Renal pelvis (tissue), 4 donors: Measurements from ENCODE around the gene CR1L. TPM values are rescaled to one million over a fixed set of nuclear protein-coding genes. Genes with fewer than 3 reads are reported as not detected.
"Not testable (repeated sequence)": the region's sequence is repeated elsewhere in the genome, so short reads cannot be mapped to it uniquely, and the experiment has no call there.

Experiments
- DNase-seq: peaks from one replicate; pipeline ENCODE4 v3.0.0-alpha.2; 2013
- polyA plus RNA-seq, 3 donors: library from polyadenylated mRNA; unstranded; fragments of 120-200 nt; gene quantifications; one replicate each; pipeline ENCODE4 v1.2.1, GENCODE V29; 2013; ENCODE audit not compliant: insufficient read length in 3 of 3

CR1L gene
- polyA plus RNA-seq, 3 donors, result 0.78 to 2.2 (median 2.0) TPM

DNA sequence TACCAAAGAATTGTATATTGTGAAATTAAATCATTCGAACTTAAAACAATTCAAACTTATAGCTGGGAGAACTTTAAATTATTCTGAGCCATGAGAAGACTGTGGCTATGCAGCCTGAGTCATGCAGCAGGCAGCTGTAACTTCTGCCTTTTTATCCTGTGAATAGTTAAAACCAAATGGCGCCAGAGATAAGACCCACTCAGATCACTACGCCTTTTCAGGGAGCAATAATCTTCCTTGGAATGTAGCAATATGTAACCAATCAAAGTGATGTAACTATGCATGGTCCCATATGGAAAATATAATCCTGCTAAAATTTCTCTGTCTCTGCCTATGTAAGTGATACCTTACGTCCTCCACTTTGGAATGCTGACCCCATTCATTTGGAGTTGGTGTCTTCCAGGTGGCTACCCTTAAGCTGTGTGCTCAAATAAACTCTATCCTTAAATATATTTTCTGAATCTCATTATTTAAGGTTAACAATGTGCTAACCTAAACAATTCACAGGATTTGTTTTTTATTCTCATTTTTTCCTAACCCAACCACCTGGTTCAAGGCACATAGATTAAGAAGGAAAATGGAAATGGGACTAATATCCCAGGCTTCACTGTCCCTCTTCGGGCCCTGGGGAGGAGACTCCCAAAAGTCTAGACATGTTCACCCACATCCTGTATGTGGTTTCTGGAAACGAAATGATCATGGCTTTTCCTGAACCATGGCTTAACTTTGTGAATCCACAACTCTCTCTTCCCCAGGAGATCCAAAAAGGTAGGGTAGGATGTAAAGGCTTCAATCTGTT, 35.9 kb downstream of the CR1L start:
- DNase-seq, result not testable (repeated sequence)

DNA sequence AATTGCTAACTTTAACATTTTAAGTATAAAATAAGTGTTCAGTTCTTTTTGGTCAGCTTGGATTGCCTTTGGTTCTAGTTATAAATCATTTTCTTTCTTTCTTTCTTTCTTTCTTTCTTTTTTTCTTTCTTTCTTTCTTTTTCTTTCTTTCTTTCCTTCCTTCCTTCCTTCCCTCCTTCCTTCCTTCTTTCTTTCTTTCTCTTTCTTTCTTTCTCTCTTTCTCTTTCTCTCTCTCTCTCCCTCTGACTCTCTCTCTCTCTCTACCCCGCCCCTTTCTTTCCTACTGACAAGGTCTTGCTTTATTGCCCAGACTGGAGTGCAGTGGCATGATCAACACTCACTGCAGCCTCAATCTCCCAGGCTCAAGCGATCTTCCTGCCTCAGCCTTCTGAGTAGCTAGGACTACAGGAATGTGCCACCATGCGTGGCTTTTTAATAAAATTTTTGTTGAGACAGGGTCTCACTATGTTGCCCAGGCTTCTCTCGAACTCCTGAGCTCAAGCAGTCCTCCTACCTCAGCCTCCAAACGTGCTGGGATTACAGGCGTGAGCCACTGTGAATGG, 38.0 kb downstream of the CR1L start:
- DNase-seq, result not testable (repeated sequence)

DNA sequence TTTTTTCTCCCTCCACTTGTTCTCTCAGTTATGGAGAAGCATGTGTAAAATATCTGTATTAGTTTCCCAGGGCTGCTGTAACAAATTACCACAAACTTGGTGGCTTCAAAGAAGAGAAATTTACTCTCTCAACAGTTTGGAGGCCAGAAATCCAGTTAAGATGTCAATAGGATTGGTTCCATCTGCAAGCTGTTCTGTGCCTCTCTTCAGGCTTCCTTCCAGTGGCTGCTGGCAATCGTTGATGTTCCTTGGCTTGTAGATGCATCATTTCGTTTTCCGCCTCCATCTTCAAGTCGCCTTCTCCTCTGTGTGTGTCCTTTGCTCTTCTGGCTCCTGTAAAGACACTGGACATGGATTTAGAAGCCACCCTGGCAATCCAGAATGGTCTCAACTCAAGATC, 45.6 kb downstream of the CR1L start:
- DNase-seq, result not testable (repeated sequence)

DNA sequence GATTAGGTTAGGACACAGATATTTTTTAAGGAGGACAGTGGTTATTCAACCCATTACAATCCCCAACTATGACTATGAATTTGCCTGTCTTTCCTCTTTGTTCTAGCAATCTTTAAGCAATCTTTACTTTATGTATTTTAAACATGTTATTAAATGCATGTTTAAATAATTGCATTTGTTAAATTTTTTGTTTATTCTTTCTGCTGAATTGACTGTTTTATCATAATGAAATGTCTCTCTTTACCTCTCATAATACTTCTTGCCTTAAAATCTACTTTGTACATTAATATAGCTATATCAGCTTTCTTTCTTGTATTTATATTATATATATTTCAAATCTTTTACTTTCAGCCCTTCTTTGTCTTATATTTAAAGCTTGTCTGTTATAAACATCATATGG, 46.1 kb downstream of the CR1L start:
- no peak for DNase-seq

DNA sequence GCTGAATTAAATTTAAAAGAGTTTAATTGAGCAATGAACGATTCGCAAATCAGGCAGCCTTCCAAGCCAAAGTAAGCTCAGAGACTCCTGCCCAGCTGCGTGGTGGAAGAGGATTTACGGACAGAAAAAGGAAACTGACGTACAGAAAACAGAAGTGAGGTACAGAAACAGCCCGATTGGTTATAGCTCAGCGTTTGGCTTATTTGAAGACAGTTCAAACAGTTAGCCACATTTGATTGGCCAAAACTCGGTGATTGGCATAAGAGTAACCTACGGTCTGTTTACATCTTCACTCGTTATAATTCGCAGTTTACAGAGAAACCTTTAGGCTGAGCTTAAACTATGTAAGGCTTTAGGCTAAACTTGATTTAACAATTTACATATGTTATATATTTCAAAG, 46.9 kb downstream of the CR1L start:
- no peak for DNase-seq

DNA sequence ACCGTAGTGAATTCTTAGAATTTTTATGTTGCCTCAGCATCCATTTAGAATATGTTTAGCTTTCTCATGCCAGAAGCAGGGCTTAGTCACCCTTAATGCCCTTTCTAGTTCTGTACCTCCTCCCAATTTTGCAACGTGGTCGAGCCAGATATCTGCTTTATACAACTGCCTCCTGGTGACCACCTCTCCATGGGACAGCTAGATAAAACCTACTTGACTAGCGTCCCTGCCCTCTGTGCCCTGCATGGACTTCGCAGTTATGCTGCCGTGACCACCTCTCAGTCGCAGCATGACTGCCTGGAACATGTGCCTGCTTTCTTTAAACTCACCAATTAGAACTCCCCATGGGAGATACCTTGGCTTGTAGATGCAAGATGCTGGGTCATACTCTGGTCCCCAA, 47.4 kb downstream of the CR1L start:
- not testable (repeated sequence) for DNase-seq

DNA sequence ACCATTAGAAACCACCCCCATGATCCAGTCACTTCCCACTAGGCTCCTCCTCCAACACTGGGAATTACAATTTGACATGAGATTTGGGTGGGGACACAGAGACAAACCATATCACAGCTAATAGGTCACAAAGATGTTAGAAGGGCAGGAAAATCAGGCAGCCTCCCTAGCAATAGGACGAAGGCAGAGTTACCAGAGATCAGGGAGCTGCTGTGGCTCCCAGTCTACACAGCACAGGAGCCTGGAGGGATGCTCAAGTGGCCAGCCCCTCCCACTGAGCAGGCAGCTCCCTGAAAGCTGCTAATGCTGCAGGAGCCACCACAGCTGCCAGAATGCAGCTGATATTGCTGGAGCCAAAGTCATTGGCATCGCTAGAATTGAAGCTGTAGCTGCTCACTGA, 51.0 kb downstream of the CR1L start:
- no peak for DNase-seq

DNA sequence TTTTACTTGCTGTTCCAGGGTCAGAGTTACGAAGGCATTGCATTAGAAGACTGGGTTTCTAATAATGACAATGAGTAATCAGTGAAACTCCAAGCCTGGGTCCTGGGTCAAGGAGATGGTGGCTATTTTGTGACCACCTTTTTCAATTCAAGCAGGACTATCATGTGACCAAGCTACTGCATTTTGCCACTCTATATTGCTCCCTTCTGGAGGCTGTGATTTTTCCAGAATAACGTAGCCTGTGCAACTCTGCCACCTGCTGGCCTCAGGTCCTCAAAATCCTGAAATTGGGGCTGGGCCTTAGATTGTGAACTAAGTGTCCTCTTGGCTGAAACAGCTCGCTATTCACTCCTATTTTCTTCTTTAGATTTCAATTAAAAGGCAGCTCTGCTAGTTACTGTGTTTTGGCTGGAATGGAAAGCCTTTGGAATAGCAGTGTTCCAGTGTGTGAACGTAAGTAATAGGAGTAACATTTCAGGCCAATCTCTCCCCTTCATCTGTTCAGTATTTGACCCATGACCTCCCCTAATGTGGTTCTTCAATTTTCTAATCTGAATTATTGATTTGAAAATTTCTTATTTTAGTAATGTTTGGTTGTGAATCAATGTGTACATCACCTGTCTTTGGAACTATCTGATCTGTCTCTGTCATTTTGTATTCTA, 54.0 kb downstream of the CR1L start:
- peak; percentile 42 for DNase-seq

DNA sequence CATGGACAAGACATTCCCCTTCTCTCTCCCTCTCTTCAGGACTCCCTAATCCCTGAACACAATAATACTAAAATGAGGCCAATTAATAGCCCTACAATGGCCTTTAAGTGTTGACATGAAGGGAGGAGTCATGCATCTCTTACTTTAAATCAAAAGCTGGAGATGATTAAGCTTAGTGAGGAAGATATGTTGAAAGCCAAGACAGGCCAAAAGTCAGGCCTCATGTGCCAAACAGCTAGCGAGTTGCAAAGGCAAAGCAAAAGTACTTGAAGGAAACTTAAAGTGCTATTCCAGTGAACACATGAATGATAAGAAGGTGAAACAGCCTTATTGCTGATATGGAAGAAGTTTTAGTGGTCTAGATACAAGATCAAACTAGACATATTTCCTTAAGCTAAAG, 57.4 kb downstream of the CR1L start:
- DNase-seq, result no peak

DNA sequence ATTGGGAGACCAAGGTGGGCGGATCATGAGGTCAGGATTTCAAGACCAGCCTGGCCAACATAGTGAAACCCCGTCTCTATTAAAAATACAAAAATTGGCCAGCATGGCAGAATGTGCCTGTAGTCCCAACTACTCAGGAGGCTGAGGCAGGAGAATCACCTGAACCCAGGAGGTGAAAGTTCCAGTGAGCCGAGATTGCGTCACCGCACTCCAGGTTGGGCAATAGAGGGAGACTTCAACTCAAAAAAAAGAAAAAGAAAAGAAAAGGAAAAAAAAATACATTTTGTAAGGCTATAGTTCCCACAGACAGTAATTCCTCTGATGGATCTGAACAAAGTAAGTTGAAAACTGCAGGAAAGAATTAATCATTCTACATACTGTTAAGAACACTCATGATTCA, 58.8 kb downstream of the CR1L start:
- DNase-seq, result no peak

DNA sequence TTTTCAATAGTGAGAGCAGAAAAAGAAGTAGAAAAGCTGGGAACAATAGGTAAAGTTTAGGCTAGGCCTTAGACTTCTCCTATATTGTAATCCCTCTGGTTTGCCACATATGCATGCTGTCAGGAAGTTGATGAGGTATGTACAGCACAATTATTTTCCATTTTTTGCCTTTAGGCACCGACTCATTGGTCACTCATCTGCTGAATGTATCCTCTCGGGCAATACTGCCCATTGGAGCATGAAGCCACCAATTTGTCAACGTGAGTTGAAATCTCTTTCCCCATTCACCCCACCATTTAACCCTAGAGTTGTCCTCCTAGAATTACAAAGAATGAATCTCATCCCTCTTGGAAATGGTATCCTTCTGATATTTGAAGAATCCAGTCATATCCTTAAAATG, 63.1 kb downstream of the CR1L start:
- DNase-seq, result not testable (repeated sequence)

DNA sequence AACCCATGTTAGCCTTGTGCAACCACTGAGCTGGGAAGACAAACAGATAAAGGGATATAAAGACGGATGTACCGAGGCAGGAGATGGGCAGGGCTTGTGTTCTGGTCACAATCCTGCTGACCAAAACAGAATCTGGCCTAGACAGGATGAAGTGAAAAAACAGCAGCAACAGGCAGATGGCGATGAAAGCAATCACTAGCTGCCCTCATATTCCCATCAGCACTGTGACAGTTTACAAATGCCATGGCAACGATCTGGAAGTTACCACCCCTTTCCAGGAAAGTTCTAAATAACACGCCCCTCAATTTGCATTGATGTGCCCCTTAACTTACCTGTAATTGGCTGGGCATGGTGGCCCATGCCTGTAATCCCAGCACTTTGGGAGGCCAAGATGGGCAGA, 66.4 kb downstream of the CR1L start:
- DNase-seq, result peak; percentile 0

DNA sequence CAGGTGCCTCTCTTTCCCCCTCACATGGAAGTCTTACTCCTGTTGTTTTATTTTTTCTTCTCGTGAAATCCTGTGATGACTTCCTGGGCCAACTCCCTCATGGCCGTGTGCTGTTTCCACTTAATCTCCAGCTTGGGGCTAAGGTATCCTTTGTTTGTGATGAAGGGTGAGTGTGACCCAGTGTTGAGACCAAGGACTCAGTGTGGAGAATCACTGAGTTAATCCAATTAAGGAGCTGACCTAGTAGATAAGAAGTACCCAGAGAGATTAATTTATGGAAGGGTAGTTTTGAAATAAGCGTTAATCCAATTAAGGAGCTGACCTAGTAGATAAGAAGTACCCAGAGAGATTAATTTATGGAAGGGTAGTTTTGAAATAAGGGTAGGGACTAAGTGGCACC, 67.8 kb downstream of the CR1L start:
- DNase-seq, result not testable (repeated sequence)

DNA sequence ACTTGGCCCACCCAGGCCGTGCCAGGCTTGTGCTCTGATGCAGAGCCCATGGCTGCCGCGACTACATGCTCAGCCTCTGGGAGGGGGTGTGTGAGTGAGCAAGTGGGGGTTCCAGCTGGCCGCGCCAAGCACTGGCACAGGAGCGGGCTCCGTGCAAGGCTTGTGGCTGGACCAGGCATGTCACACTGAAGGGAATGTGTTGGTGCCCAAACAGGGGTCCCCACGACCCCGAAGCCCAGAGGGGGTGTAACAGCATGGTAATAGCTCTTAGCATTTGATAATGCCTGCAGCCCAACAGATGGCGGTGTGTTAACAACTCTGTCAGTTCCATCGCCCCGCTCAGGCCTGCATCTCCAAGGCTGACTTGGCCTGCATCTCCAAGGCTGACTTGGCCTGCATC, 68.6 kb downstream of the CR1L start:
- DNase-seq, result no peak

DNA sequence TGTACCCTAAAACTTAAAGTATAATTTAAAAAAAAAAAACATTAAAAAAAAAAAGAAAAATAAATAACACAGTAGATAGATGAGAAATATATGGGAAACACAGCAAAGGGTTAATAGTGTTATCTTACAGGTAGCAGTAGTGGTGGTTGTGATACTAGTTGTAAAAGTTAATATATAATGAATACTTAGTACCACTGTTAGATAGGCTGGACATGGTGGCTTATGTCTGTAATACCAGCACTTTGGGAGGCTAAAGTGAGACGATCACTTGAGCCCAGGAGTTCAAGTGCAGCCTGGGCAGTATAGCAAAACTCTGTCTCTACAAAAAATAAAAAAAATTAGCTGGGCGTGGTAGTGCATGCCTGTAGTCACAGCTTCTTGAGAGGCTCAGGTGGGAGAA, 74.3 kb downstream of the CR1L start:
- DNase-seq, result no peak

DNA sequence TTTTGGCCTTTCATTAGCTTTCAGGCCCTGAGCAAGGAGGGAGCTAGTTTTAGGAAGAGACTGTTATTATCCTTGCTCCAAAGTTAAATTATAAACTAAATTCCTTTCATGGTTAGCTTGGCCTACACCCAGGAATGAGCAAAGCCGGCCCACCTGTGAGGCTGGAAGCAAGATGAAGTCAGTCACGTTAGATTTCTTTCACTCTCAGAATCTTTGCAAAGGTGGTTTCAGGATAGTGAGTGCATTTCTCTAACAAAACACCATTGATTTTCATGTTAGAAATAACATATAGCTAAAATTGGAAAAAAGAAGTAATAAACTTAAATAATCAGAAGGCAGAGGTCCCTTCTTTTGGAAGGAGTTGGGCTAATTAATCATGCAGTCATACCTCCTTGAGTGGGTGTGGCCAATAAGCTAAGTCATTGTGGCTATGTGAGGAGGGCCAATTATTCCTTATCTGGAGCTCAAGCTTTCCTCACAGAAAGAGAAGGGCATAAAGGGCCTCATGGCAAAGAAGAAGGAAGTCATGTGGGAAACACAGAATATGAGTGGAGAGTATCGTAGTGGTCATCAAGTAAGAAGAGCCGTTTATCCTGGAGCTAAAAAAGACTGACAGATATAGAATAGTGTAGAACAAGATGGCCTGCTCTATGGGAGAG, 83.4 kb downstream of the CR1L start:
- DNase-seq, result not testable (repeated sequence)

DNA sequence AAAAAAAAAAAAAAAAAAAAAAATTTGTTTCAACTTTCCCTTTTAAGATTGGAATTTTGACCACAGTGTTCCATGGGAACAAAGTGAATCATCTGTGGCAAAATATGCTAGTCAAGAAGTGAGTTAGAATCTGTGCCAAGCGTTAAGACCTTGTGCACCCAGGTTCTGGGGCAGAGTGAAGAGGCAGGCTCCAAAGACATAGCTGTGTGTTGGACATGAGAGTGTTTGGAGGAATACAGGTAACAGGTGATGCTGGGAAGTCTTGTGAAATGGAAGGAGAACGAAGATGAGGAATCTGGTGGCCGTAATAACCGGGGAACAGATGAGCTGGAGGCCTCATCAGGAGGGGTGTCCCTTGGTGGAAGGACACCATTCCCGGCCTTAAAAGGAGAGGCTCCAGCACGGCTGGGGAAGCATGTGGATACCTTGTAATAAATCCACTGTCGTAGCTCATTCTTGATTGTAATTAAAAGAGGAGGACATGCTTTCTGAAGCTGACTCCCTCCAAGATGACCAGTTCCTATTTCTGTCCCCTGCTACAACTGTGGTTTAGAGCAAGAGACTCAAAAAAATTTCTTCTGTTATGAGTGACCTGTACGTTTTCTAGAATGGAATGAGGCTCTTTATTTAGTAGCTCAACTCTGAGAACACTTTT, 92.7 kb downstream of the CR1L start:
- DNase-seq, result peak; percentile 47

DNA sequence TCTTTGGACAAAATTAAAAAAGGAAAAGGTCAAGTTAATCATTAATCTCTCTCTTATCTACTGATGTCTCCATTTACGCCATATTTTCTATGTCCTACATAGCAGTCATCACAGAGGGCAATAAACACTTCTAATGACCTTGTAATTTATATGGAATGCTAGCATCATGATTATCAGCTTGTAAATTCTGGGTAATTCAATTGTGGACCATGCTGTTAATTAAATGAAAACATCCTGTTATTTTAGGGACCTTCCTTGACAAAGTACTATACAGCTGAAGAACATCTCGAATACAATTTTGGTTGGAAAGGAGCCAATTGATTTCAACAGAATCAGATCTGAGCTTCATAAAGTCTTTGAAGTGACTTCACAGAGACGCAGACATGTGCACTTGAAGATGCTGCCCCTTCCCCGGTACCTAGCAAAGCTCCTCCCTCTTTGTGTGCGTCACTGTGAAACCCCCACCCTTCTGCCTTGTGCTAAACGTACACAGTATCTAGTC, 93.3 kb downstream of the CR1L start:
- DNase-seq, result peak; percentile 42

DNA sequence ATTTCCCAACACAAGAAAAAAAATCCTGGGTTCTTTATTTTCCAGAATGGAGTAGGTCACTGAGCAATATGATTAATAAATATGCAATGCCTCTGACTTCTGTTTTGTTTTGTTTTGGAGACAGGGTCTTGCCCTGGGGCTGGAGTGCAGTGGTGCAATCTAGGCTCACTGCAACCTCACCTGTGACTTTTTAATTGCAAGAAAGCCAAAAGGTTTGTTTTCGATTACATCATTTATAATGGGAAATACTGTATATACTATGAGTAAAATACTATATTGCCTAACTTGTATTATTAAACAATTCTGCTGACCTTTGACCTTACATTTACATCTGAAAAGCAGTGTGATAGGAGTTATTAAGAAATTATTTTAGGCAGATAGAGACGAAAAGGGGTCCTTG, 95.3 kb downstream of the CR1L start:
- DNase-seq, result no peak

DNA sequence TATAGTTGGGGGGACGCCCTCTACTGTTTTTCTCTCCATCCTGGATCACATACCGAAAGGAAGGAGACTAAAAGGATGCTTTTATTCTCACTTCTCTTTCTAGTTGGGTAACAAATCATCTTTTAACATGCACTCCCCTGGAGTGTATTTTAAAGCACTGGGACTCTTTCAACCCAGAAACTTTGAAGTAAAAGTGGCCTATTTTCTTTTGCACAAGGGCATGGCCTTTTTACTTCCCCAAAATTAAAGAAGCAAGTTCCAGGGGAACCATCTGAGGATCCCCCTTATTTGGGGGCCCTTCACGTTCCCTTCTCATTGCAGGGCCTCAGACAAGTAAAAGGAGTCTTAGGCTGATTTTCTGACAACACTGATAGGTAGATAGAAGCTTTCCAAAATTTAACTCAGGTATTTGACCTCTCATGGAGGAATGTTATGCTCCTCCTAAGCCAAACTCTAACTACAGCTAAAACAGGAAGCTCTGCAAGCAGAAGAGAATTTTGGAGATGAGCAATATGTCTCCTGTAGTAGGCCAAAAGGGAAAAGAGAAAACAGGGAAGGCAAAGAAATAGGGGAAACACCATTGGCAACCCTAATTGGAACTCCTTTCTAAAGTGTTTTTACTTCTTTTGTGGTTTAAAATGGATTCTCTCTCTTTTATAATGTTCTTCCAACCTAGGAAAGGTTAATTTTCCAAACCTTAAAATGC, 98.1 kb downstream of the CR1L start:
- DNase-seq, result no peak

DNA sequence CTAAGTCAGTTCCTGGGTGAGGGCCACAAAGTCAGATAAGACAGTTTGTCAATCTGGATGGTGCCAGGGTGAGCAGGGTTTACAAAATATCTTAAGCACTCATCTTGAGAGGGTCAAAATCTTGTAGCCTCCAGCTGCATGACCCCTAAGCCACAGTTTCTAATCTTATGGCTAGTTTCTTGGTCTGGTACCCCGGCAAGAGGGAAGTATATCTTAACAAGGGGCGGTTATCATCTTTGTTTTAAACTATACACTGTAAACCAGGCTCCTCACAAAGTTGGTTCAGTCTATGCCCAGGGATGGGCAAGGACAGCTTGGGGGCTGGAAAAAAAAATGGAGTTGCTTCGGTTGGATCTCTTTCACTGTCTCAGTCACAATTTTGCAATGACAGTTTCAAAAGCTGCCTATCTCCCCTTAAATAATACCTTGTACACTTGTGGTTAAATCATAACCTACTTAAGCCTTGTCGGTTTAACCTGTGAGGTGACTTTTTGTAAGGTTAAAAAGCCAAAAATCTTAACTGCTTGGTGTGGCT, 99.1 kb downstream of the CR1L start:
- DNase-seq, result no peak
